H1 (cell line): ENCODE data around the gene FOXC2. TPM values are rescaled to one million over a fixed set of nuclear protein-coding genes. Genes with fewer than 3 reads are reported as not detected.
A peak's percentile ranks its signal among the peaks of the same experiment; 100 is the strongest.

ENCODE experiments used
- CTCF ChIA-PET: fragments of 300-600 bp; sonication (Branson Sonifier 250); formaldehyde crosslinking; loops from one replicate; lab custom pipeline; 2021; ENCODE audit not compliant: partially characterized antibody; lab: Charles Lee
- POLR2A ChIA-PET: fragments of 300-600 bp; sonication (Branson Sonifier 250); formaldehyde crosslinking; loops from one replicate; lab custom pipeline; 2021; ENCODE audit warnings: inconsistent platforms; ENCODE audit not compliant: partially characterized antibody; lab: Charles Lee
- DNase-seq, 2 experiments: peaks; one replicate each; pipeline versions ENCODE4 v3.0.0 to v3.0.0-alpha.2; 2010 to 2022; ENCODE audit warnings: low spot score in 2 of 2, low read depth in 1 of 2, mixed read lengths in 1 of 2
- FAIRE-seq: peaks from 2 replicates; lab custom pipeline; 2011; peaks lifted over from hg19 to GRCh38; lab: Jason Lieb, UNC
- H2AFZ ChIP-seq: 2 replicates; pipeline ENCODE4 v1.8.1; 2012; ENCODE audit warnings: low read length, inconsistent platforms
- H2AK5ac ChIP-seq: 2 replicates; pipeline ENCODE4 v1.6.1; 2013; ENCODE audit warnings: low read depth, low read length
- H2BK120ac ChIP-seq: replicated peaks from 2 replicates; pipeline ENCODE3; 2013; ENCODE audit warnings: low read depth, low read length, inconsistent platforms
- H2BK12ac ChIP-seq: 2 replicates; pipeline ENCODE4 v1.6.1; 2013; ENCODE audit warnings: low read depth, low read length
- H2BK15ac ChIP-seq: 2 replicates; pipeline ENCODE4 v1.6.1; 2013; ENCODE audit warnings: low read length
- H2BK20ac ChIP-seq: 2 replicates; pipeline ENCODE4 v1.6.1; 2013; ENCODE audit warnings: low read length
- H2BK5ac ChIP-seq: 2 replicates; pipeline ENCODE4 v1.6.1; 2013; ENCODE audit warnings: low read depth, low read length
- H3K14ac ChIP-seq: 2 replicates; pipeline ENCODE4 v1.6.1; 2013; ENCODE audit warnings: inconsistent platforms; ENCODE audit not compliant: insufficient read length
- H3K18ac ChIP-seq: 2 replicates; pipeline ENCODE4 v1.6.1; 2013; ENCODE audit warnings: low read length; ENCODE audit errors: extremely low read depth
- H3K23ac ChIP-seq: 2 replicates; pipeline ENCODE4 v1.6.1; 2013; ENCODE audit warnings: inconsistent platforms; ENCODE audit not compliant: insufficient read length
- H3K23me2 ChIP-seq: 2 replicates; pipeline ENCODE4 v1.6.1; 2013; ENCODE audit warnings: low read depth, low read length
- H3K27ac ChIP-seq: 2 replicates; pipeline ENCODE4 v1.6.1; 2011; ENCODE audit warnings: low read depth, low read length, inconsistent platforms
- H3K27me3 ChIP-seq, 4 experiments: replicated peaks in 1 of 4; 1 replicate in 1 of 4; 2 replicates in 3 of 4; pipeline versions ENCODE4 v1.6.1 to v1.8.1; 2011 to 2013; ENCODE audit warnings: low read length in 3 of 4, mild to moderate bottlenecking in 3 of 4, inconsistent platforms in 2 of 4, mixed read lengths in 2 of 4, moderate library complexity in 1 of 4; ENCODE audit not compliant: control insufficient read depth in 3 of 4, insufficient read depth in 3 of 4; ENCODE audit errors: extremely low read depth in 1 of 4
- H3K36me3 ChIP-seq, 4 experiments: 2 replicates each; pipeline versions ENCODE4 v1.6.1 to v1.8.1; 2011 to 2013; ENCODE audit warnings: mild to moderate bottlenecking in 4 of 4, low read length in 3 of 4, moderate library complexity in 2 of 4, control low read depth in 1 of 4, inconsistent platforms in 1 of 4; ENCODE audit not compliant: insufficient read depth in 4 of 4, control insufficient read depth in 2 of 4
- H3K4ac ChIP-seq: replicated peaks from 2 replicates; pipeline ENCODE3; 2013; ENCODE audit warnings: low read length, low read depth, mixed read lengths, inconsistent platforms; ENCODE audit not compliant: insufficient read length
- H3K4me1 ChIP-seq, 4 experiments: replicated peaks in 1 of 4; 1 replicate in 1 of 4; 2 replicates in 3 of 4; pipeline versions ENCODE4 v1.6.1 to v1.8.1; 2011 to 2013; ENCODE audit warnings: low read length in 3 of 4, inconsistent platforms in 2 of 4, mixed read lengths in 1 of 4; ENCODE audit not compliant: insufficient read depth in 4 of 4, control insufficient read depth in 3 of 4
- H3K4me2 ChIP-seq, 2 experiments: 2 replicates each; pipeline versions ENCODE4 v1.6.1 to v1.8.1; 2011 to 2013; ENCODE audit warnings: low read depth in 2 of 2, low read length in 2 of 2, control low read depth in 1 of 2, inconsistent platforms in 1 of 2, mild to moderate bottlenecking in 1 of 2; ENCODE audit not compliant: insufficient read depth in 1 of 2
- H3K4me3 ChIP-seq, 4 experiments: fragments of 200-600, 300-600 bp in 1 of 4; sonication (generic), shearing (Covaris generic), sonication (Bioruptor Twin) in 1 of 4; 2 replicates each; pipeline versions ENCODE4 v1.5.1 to v1.8.1; 2011 to 2016; ENCODE audit warnings: low read length in 4 of 4, low read depth in 3 of 4, control low read depth in 2 of 4, inconsistent platforms in 2 of 4, mild to moderate bottlenecking in 2 of 4, mixed read lengths in 1 of 4, moderate library complexity in 1 of 4; ENCODE audit not compliant: insufficient read depth in 2 of 4; ENCODE audit errors: extremely low read depth in 1 of 4
- H3K56ac ChIP-seq: replicated peaks from 2 replicates; pipeline ENCODE3; 2013; ENCODE audit warnings: low read depth, mild to moderate bottlenecking, mixed read lengths, low read length, inconsistent platforms; ENCODE audit not compliant: insufficient read length
- H3K79me1 ChIP-seq: 2 replicates; pipeline ENCODE4 v1.6.1; 2013; ENCODE audit warnings: low read depth, low read length, control low read depth
- H3K79me2 ChIP-seq, 2 experiments: 2 replicates each; pipeline versions ENCODE4 v1.6.1 to v1.8.1; 2012 to 2013; ENCODE audit warnings: low read length in 2 of 2, mild to moderate bottlenecking in 2 of 2, inconsistent platforms in 1 of 2; ENCODE audit not compliant: insufficient read depth in 2 of 2, control insufficient read depth in 1 of 2
- H3K9ac ChIP-seq, 4 experiments: replicated peaks in 1 of 4; 1 replicate in 1 of 4; 2 replicates in 3 of 4; pipeline versions ENCODE4 v1.6.1 to v1.8.1; 2011 to 2013; ENCODE audit warnings: low read depth in 3 of 4, low read length in 3 of 4, control low read depth in 2 of 4, mild to moderate bottlenecking in 2 of 4, moderate library complexity in 2 of 4, inconsistent platforms in 1 of 4; ENCODE audit errors: extremely low read depth in 1 of 4
- H3K9me3 ChIP-seq, 2 experiments: 2 replicates each; pipeline versions ENCODE4 v1.6.1 to v1.8.1; 2012 to 2013; ENCODE audit warnings: mild to moderate bottlenecking in 2 of 2, moderate library complexity in 2 of 2, control low read depth in 1 of 2, inconsistent platforms in 1 of 2, low read depth in 1 of 2, low read length in 1 of 2, mixed read lengths in 1 of 2; ENCODE audit not compliant: insufficient read depth in 2 of 2
- H4K20me1 ChIP-seq, 2 experiments: replicated peaks in 1 of 2; 2 replicates each; pipeline versions ENCODE3 to v1.8.1; 2011 to 2013; ENCODE audit warnings: inconsistent platforms in 2 of 2, low read length in 2 of 2, mild to moderate bottlenecking in 1 of 2; ENCODE audit not compliant: insufficient read depth in 2 of 2, control insufficient read depth in 1 of 2
- H4K5ac ChIP-seq: 2 replicates; pipeline ENCODE4 v1.6.1; 2013; ENCODE audit warnings: low read length, low read depth, mixed read lengths, inconsistent platforms; ENCODE audit not compliant: insufficient read length
- H4K8ac ChIP-seq: 2 replicates; pipeline ENCODE4 v1.8.0; 2013; ENCODE audit warnings: mild to moderate bottlenecking, moderate library complexity, low read length, inconsistent platforms; ENCODE audit not compliant: insufficient read depth; ENCODE audit errors: extremely low read depth
- H4K91ac ChIP-seq: replicated peaks from 2 replicates; pipeline ENCODE3; 2013; ENCODE audit warnings: low read length, mixed read lengths, inconsistent platforms; ENCODE audit not compliant: insufficient read length
- ASH2L ChIP-seq: fragments of 200-600, 300-600 bp; sonication (generic); IDR thresholded peaks from one replicate; pipeline ENCODE4 v1.7.1; 2017; ENCODE audit warnings: low read length
- E2F6 ChIP-seq: IDR thresholded peaks from 2 replicates; pipeline ENCODE4 v1.6.1; 2012; ENCODE audit warnings: inconsistent platforms
- EGR1 ChIP-seq: IDR thresholded peaks from 2 replicates; pipeline ENCODE4 v1.6.1; 2011; ENCODE audit warnings: low read depth, low read length, borderline replicate concordance
- HDAC6 ChIP-seq: IDR thresholded peaks from one replicate; pipeline ENCODE4 v1.7.1; 2012; ENCODE audit warnings: low read depth, mild to moderate bottlenecking, inconsistent platforms, low read length, moderate library complexity
- KDM4A ChIP-seq: IDR thresholded peaks from one replicate; pipeline ENCODE4 v1.7.1; 2012; ENCODE audit warnings: low read depth, mild to moderate bottlenecking, moderate library complexity, low read length, inconsistent platforms; ENCODE audit not compliant: severe bottlenecking
- MAX ChIP-seq: IDR thresholded peaks from 2 replicates; pipeline ENCODE4 v1.6.1; 2012; ENCODE audit warnings: inconsistent platforms
- PHF8 ChIP-seq: fragments of 200-600 bp; sonication (generic); conservative IDR thresholded peaks from 2 replicates; pipeline ENCODE4 v1.7.1; 2012; ENCODE audit warnings: low read depth, mild to moderate bottlenecking, inconsistent platforms, low read length, moderate library complexity
- RBBP5 ChIP-seq: IDR thresholded peaks from 2 replicates; pipeline ENCODE4 v1.7.1; 2012; ENCODE audit warnings: low read depth, mild to moderate bottlenecking, inconsistent platforms, low read length, moderate library complexity, borderline replicate concordance
- RXRA ChIP-seq: IDR thresholded peaks from 2 replicates; pipeline ENCODE4 v1.6.1; 2011; ENCODE audit warnings: low read depth, mild to moderate bottlenecking, low read length, moderate library complexity; ENCODE audit not compliant: insufficient read depth
- SP1 ChIP-seq: IDR thresholded peaks from 2 replicates; pipeline ENCODE4 v1.6.1; 2011; ENCODE audit warnings: low read depth, low read length
- WGBS, 2 experiments: shearing (Covaris generic) in 1 of 2; methylation state at CpG; one replicate each; pipeline versions ENCODE4 v1.1.6 to v1.1.7; 2013 to 2015; ENCODE audit warnings: low lambda C conversion rate in 2 of 2, mixed read lengths in 2 of 2, inconsistent platforms in 1 of 2, low coverage in 1 of 2, missing lambda C conversion rate in 1 of 2; ENCODE audit not compliant: insufficient replicate concordance in 2 of 2, insufficient coverage in 1 of 2, insufficient read length in 1 of 2; ENCODE audit errors: extremely low coverage in 1 of 2, missing lambda C conversion rate in 1 of 2; 5-methylcytosine and 5-hydroxymethylcytosine counted together
- polyA plus RNA-seq, 7 experiments: library from polyadenylated mRNA; depleted of rRNA in 3 of 7; stranded (reverse) in 5 of 7; unstranded in 2 of 7; fragments of >200 nt in 5 of 7; fragments of 200-250 nt in 2 of 7; gene quantifications; 1 replicate in 5 of 7; 2 replicates in 1 of 7; 4 replicates in 1 of 7; pipeline versions ENCODE4 v1.2.1 to v1.2.3, GENCODE V29; 2011 to 2013; ENCODE audit warnings: missing spikeins in 2 of 7, mixed read lengths in 2 of 7
- total RNA-seq: library from RNA; stranded (reverse); fragmentation: NEBNext Ultra II Directional; extraction: Animal tissue kit (Norgen Biotek cat#: 25700); gene quantifications from 2 replicates; pipeline ENCODE4 v1.2.1, GENCODE V29; 2021

Gene FOXC2
- total and polyA plus RNA-seq, 2 of the 8 experiments (the other 6 are each of a cell fraction or from before 2014, with no cell fraction given), result 0.09 TPM; not detected in 1

- Histone ChIP-seq H3K14ac (no peak overlapping the region), H3K18ac (no peak overlapping the region; the same call in 1 of the 2 replicates), H3K79me1 (no peaks in the 10 kb centered on the region), H3K79me2 (no peaks in the 10 kb centered on the region), H4K91ac (no peak overlapping the region), H3K36me3 (peaks cover 0 to 10% (median 0%) of the 10 kb centered on the region in 4 experiments; a peak in 1 of 8 replicates), H3K27ac (no peak overlapping the region), H4K20me1 (peaks cover 2 to 9% of the 10 kb centered on the region in 2 experiments), H2BK12ac (no peak overlapping the region), H3K23me2 (peaks cover 2% of the 10 kb centered on the region; the same call in 1 of the 2 replicates), H3K23ac (no peak overlapping the region), H3K27me3 (peaks cover 39 to 56% (median 49%) of the 10 kb centered on the region in 4 experiments; a peak in 6 of 7 replicates), H2AK5ac (no peak overlapping the region), H3K9me3 (no peaks in the 10 kb centered on the region; a peak in 1 of 4 replicates), H3K4me3 (peak overlapping the region in 3 of 4 experiments; percentile 34 to 53 (median 43); a peak in 6 of 8 replicates), H4K8ac (no peak overlapping the region), H3K4ac (no peak overlapping the region), H4K5ac (no peak overlapping the region), H3K56ac (no peak overlapping the region), H2BK5ac (no peak overlapping the region), H3K4me2 (peak overlapping the region; percentile 0 to 72), H2AFZ (peak overlapping the region; percentile 77), H3K4me1 (peaks cover 3 to 16% (median 8%) of the 10 kb centered on the region in 4 experiments), H2BK120ac (no peak overlapping the region), H3K9ac (no peak overlapping the region; a peak in 1 of 7 replicates), H2BK15ac (no peak overlapping the region), H2BK20ac (no peak overlapping the region)
- CTCF ChIA-PET, result interaction anchor here (0.6 to 3.4 kb wide), 62 partner anchors 9 to 831 kb away, joined by 3 to 52 read pairs (median 4); partner anchors contain the start of genes FOXL1 and MTHFSD
- DNase-seq, result peak in 1 of 2 experiments; percentile 95
- 5% methylated on average over 40 of the region's 41 CpGs; no CpG with 5 or more reads in 1 of the 2 experiments for WGBS, 2 experiments
- POLR2A ChIA-PET, result interaction anchor here (0.9 kb wide), 1 partner anchor 499 kb away, joined by 3 read pairs; no protein-coding TSS in a partner anchor
- FAIRE-seq, result peak; percentile 63
- TF ChIP-seq E2F6 (peak; percentile 47; the same call in 1 of the 2 replicates), RXRA (no peak), RBBP5 (no peak), SP1 (no peak), PHF8 (no peak), MAX (no peak), HDAC6 (no peak), KDM4A (no peak), ASH2L (no peak), EGR1 (no peak)
Observed at GRCh38 chr16:86563469-86564345, 2.9 kb upstream of the FOXC2 start.
